ENCODE measurements around the gene OR51A7. TPM values are rescaled to one million over a fixed set of nuclear protein-coding genes. Genes with fewer than 3 reads are reported as not detected.
"Not testable (repeated sequence)": the region's sequence is repeated elsewhere in the genome, so short reads cannot be mapped to it uniquely, and the experiment has no call there.

Gene OR51A7
- total and polyA plus RNA-seq, 9 of the 15 experiments (the other 6 are each of a cell fraction or from before 2014, with no cell fraction given) = not detected

DNA sequence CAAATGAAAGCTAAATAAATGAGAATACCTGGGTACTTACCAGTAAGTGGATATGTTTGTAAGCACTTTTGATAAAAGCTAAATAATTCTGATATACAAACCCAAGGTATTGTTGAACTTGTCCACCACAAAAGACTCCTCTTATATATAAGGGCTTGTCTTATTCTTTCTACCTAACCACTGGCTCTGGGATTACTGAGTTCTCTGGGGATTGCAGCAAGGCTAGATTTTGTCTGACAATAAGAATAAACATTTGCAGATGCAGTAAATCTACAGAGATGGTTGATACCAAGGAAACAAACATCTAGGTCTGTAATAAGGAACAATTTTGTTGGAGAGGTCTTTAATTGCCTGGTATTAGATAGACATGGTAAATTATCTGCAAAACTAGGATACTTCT, 43.9 kb downstream of the OR51A7 start, which contains the start of gene OR51A4 (continued):
- TF ChIP-seq SIN3A (IDR thresholded peaks at IDR 0.05; ENCODE audit: borderline replicate concordance in 2 of 2, control insufficient read depth in 1 of 2, low read depth in 2 of 2, low read length in 2 of 2) (no peak), SMAD2 (IDR thresholded peaks at IDR 0.05; ENCODE audit: low read depth, low read length) (no peak), POLR2A (conservative IDR thresholded peaks at IDR 0.05) (no peak), KAT7 (CRISPR knock-in tag; IDR thresholded peaks at IDR 0.05; ENCODE audit: borderline replicate concordance) (no peak), POLR2AphosphoS5 (IDR thresholded peaks at IDR 0.05; ENCODE audit: control insufficient read depth, insufficient read depth, low read depth, low read length) (no peak)
- TF ChIP-seq, protein P1, sequence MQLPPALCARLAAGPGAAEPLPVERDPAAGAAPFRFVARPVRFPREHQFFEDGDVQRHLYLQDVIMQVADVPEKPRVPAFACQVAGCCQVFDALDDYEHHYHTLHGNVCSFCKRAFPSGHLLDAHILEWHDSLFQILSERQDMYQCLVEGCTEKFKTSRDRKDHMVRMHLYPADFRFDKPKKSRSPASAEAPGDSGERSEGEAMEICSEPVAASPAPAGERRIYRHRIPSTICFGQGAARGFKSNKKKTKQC (CRISPR knock-in tag; IDR thresholded peaks at IDR 0.05) = no peak

DNA sequence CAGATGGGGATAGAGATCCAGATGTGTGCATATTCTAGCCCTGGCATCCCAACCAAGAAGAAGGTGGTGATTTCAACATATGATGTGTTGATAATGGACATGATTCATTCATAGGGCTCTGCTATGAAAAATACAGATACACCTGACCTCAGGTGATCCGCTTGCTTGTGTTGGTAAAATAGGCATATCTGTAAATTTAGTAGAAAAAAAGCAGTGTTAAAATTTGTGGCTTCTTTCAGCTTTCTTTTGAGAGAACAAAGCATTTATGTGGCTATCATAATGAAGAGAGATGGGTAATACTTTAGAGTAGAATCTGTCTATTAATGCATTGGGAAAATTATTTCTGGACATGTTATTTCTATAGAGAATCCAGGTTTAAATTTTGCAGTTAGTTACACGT, 52.0 kb downstream of the OR51A7 start, which contains the start of gene OR51A2:
Gene OR51A2, minus strand, starts transcription at position 101 of the 400 bp plus-strand sequence. Its CDS starts 0 bp downstream, at position 101.
- H3K9me3 ChIP-seq (replicated peaks; ENCODE audit: control insufficient read depth, insufficient read depth, low read depth, low read length); in situ Hi-C loops (cut with MboI); ATAC-seq; DNase-seq (ENCODE audit: extremely low read depth in 1 of 4, low spot score in 3 of 4); H3K9me1 ChIP-seq (ENCODE audit: control insufficient read depth, insufficient read depth, low read length); H3K27me3 ChIP-seq (ENCODE audit: control insufficient read depth in 2 of 2, insufficient read depth in 2 of 2, low read length in 2 of 2); H3K27ac ChIP-seq (ENCODE audit: extremely low read depth, low read depth, low read length); H3K4me3 ChIP-seq; CTCF ChIA-PET (ENCODE audit: low intra/inter-chr PET ratio); H3K4me1 ChIP-seq (replicated peaks in 1 of 2; ENCODE audit: control insufficient read depth in 2 of 2, insufficient read depth in 2 of 2, low read length in 2 of 2); FAIRE-seq; H4K20me1 ChIP-seq (replicated peaks; ENCODE audit: control insufficient read depth, insufficient read depth, low read length); BruUV-seq (replicated peaks); H3K79me2 ChIP-seq (ENCODE audit: control insufficient read depth, insufficient read depth, low read length); H3K4me2 ChIP-seq (ENCODE audit: insufficient read depth, low read length); H3K9ac ChIP-seq (ENCODE audit: insufficient read depth in 1 of 2, low read depth in 2 of 2, low read length in 2 of 2); H3K36me3 ChIP-seq (ENCODE audit: control insufficient read depth, insufficient read depth, low read length); H2AFZ ChIP-seq (ENCODE audit: low read depth, low read length); POLR2A ChIA-PET: not testable (repeated sequence)
- intact Hi-C loops (cut with micrococcal nuclease) = loop anchor here (1.0 kb wide), 1 partner anchor 9 kb away; no protein-coding TSS in a partner anchor
- WGBS (ENCODE audit: insufficient coverage, low coverage, missing lambda C conversion rate) = 0% methylated on average over 2 of the region's 2 CpGs

Measured in K562 (cell line).